ENCODE results near the gene TGIF2.
A peak's percentile ranks its signal among the peaks of the same experiment; 100 is the strongest.
"Not testable (repeated sequence)": the region's sequence is repeated elsewhere in the genome, so short reads cannot be mapped to it uniquely, and the experiment has no call there.

The TGIF2 gene

DNA sequence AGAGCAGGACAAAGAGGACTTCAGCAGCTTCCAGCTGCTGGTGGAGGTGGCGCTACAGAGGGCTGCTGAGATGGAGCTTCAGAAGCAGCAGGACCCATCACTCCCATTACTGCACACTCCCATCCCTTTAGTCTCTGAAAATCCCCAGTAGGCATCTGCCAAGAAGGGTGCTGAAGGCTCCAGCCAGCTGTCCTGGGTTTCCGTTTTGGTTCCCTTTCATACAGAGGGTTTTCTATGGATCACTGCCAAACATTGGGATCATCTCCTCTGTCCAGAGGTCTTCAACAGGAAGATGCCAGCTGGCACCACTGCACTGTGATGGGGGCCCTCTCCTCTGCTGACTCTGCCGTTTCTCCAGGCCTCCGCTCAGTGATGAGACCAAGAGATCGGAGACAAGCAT lies 17.9 kb downstream of the TGIF2 start:
- Histone ChIP-seq H3K27ac (ENCODE audit: low read length) (no peak overlapping the region), H3K36me3 (ENCODE audit: control insufficient read depth, low read depth, low read length) (peaks cover 11% of the 10 kb centered on the region), H3K4me3 (ENCODE audit: low read length) (no peak overlapping the region), H3K9ac (ENCODE audit: low read length) (no peak overlapping the region), H3K27me3 (ENCODE audit: control insufficient read depth, insufficient read depth, low read length) (no peaks in the 10 kb centered on the region), H3K4me1 (ENCODE audit: control insufficient read depth, low read depth, low read length) (peaks cover 23% of the 10 kb centered on the region), H3K9me3 (ENCODE audit: control insufficient read depth, low read depth, low read length) (no peaks in the 10 kb centered on the region)

- Histone ChIP-seq H3K36me3 (ENCODE audit: control insufficient read depth, low read depth, low read length) (peaks cover 11% of the 10 kb centered on the region), H3K27me3 (ENCODE audit: control insufficient read depth, insufficient read depth, low read length) (no peaks in the 10 kb centered on the region), H3K9ac (ENCODE audit: low read length) (no peak overlapping the region), H3K4me3 (ENCODE audit: low read length) (no peak overlapping the region), H3K9me3 (ENCODE audit: control insufficient read depth, low read depth, low read length) (no peaks in the 10 kb centered on the region), H3K27ac (ENCODE audit: low read length) (no peak overlapping the region), H3K4me1 (ENCODE audit: control insufficient read depth, low read depth, low read length) (peaks cover 16% of the 10 kb centered on the region)
These were observed 18.7 kb downstream of the TGIF2 start for GRCh38 chr20:36591854-36592641.

DNA sequence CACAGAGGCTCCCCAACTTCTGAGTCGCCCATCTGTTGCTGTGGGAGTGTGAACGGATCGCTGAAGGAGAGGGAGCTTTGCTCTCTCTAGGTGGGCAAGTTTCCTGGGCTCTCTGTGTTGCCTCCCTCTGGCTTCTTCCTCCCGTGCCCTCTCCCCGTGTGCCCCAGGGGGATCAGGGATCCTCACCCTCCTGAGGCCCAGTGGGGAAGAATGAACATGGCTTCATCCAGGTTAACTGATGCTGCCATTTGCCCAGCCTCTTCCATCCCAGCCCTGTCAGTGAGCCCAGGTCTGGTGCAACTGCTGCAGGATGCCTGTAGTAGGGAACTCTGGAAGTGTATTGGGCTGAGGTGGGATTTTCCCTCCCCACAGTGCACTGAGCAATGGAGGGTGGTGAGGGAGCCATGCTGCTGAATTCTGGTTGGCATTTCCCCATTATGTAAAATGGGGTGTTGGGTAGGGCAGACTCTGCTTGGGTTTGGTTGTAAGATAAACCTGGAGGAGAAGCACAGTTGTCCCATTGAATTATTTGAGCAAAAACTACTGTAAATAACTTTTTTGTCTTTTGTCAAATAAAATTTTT lies 20.0 kb downstream of the TGIF2 start:
- Histone ChIP-seq H3K27me3 (ENCODE audit: control insufficient read depth, insufficient read depth, low read length) (no peaks in the 10 kb centered on the region), H3K9ac (ENCODE audit: low read length) (no peak overlapping the region), H3K9me3 (ENCODE audit: control insufficient read depth, low read depth, low read length) (no peaks in the 10 kb centered on the region), H3K36me3 (ENCODE audit: control insufficient read depth, low read depth, low read length) (peaks cover 11% of the 10 kb centered on the region), H3K4me1 (ENCODE audit: control insufficient read depth, low read depth, low read length) (peaks cover 21% of the 10 kb centered on the region), H3K27ac (ENCODE audit: low read length) (no peak overlapping the region), H3K4me3 (ENCODE audit: low read length) (no peak overlapping the region)

DNA sequence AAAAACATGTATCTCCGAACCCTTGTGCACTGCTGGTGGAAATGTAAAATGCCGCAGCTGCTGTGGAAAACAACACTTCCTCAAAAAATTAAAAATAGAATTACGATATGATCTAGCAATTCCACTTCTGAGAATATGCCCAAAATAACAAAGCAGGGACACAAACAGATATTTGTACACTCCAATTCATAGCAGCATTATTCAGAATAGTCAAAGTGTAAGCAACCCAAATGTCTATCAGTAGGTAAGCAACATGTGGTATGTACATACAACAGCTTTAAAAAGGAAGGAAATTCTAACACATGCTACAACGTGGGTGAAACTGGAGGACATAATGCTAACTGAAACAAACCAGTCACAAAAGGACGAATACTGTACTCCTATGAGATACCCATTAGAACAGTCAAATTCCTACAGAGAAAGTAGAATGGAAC lies 26.5 kb downstream of the TGIF2 start:
- Histone ChIP-seq H3K4me3 (ENCODE audit: low read length) (no peak overlapping the region), H3K9ac (ENCODE audit: low read length) (no peak overlapping the region), H3K27ac (ENCODE audit: low read length) (no peak overlapping the region), H3K9me3 (ENCODE audit: control insufficient read depth, low read depth, low read length) (no peaks in the 10 kb centered on the region), H3K36me3 (ENCODE audit: control insufficient read depth, low read depth, low read length) (no peaks in the 10 kb centered on the region), H3K4me1 (ENCODE audit: control insufficient read depth, low read depth, low read length) (peaks cover 19% of the 10 kb centered on the region), H3K27me3 (ENCODE audit: control insufficient read depth, insufficient read depth, low read length) (no peaks in the 10 kb centered on the region)

DNA sequence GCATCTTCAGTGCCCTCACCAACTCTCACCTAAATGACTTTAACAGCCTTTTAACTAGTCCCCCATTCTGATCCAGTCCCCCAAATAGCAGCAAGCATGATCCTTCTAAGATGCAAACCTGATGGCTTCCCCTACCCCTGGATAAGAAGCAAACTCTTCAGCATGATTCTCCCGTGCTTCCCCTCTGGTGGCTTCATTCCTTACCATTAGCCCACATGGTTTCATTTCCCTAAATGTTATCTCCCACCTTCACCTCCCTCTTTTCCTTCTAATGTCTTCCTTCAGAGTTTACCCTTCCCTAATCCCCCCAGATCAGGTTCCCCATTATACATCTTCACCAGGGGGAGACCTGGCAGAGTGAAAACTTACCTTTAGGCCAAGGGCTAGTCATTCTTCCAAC lies 28.1 kb downstream of the TGIF2 start:
- Histone ChIP-seq H3K27me3 (ENCODE audit: control insufficient read depth, insufficient read depth, low read length) (no peaks in the 10 kb centered on the region), H3K4me1 (ENCODE audit: control insufficient read depth, low read depth, low read length) (peaks cover 23% of the 10 kb centered on the region), H3K36me3 (ENCODE audit: control insufficient read depth, low read depth, low read length) (no peaks in the 10 kb centered on the region), H3K27ac (ENCODE audit: low read length) (no peak overlapping the region), H3K9me3 (ENCODE audit: control insufficient read depth, low read depth, low read length) (no peaks in the 10 kb centered on the region), H3K4me3 (ENCODE audit: low read length) (no peak overlapping the region), H3K9ac (ENCODE audit: low read length) (no peak overlapping the region)

DNA sequence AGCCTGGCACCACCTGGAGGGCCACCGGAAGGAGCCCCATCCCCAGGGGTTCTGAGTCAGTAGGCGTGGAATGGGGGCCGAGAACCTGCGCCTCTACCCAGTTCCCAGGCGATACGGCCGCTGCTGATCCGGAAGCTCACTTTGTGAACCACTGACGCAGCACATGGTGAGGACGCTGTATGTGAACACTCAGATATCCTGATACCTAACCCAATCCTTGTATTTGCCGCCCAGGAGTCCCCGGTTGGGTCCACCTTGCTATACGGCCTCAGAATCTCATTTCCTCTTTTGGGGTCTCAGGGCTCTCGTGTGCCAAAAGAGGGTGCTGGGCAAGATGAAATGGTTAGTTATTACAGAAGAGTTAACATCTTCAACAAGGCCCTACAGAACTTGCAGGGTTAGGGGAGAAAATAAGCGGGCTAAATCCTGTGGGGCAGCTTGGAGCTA lies 31.6 kb downstream of the TGIF2 start:
- Histone ChIP-seq H3K9me3 (ENCODE audit: control insufficient read depth, low read depth, low read length) (no peaks in the 10 kb centered on the region), H3K4me1 (ENCODE audit: control insufficient read depth, low read depth, low read length) (peaks cover 11% of the 10 kb centered on the region), H3K4me3 (ENCODE audit: low read length) (no peak overlapping the region), H3K27me3 (ENCODE audit: control insufficient read depth, insufficient read depth, low read length) (no peaks in the 10 kb centered on the region), H3K27ac (ENCODE audit: low read length) (no peak overlapping the region), H3K9ac (ENCODE audit: low read length) (peak overlapping the region; percentile 42), H3K36me3 (ENCODE audit: control insufficient read depth, low read depth, low read length) (peaks cover 21% of the 10 kb centered on the region)

GRCh38 chr20:36605399-36606157 lies 32.2 kb downstream of the TGIF2 start, which contains the start of gene RAB5IF:
Gene RAB5IF, plus strand, starts transcription at chr20:36605779. Its CDS starts 173 bp downstream, at chr20:36605952.
- Histone ChIP-seq H3K9ac (ENCODE audit: low read length) (peak within 1 kb of the TSS; percentile 81), H3K9me3 (ENCODE audit: control insufficient read depth, low read depth, low read length) (no peaks in the 10 kb centered on the region), H3K36me3 (ENCODE audit: control insufficient read depth, low read depth, low read length) (peaks cover 25% of the 10 kb centered on the region), H3K27me3 (ENCODE audit: control insufficient read depth, insufficient read depth, low read length) (no peaks in the 10 kb centered on the region), H3K4me3 (ENCODE audit: low read length) (peak within 1 kb of the TSS; percentile 71), H3K4me1 (ENCODE audit: control insufficient read depth, low read depth, low read length) (peaks cover 11% of the 10 kb centered on the region), H3K27ac (ENCODE audit: low read length) (no peak within 1 kb of the TSS)

GRCh38 chr20:36606158-36607066 lies 33.0 kb downstream of the TGIF2 start:
- Histone ChIP-seq H3K27ac (ENCODE audit: low read length) (no peak overlapping the region), H3K4me1 (ENCODE audit: control insufficient read depth, low read depth, low read length) (peaks cover 11% of the 10 kb centered on the region), H3K9me3 (ENCODE audit: control insufficient read depth, low read depth, low read length) (no peaks in the 10 kb centered on the region), H3K9ac (ENCODE audit: low read length) (peak overlapping the region; percentile 81), H3K4me3 (ENCODE audit: low read length) (peak overlapping the region; percentile 71), H3K36me3 (ENCODE audit: control insufficient read depth, low read depth, low read length) (peaks cover 33% of the 10 kb centered on the region), H3K27me3 (ENCODE audit: control insufficient read depth, insufficient read depth, low read length) (no peaks in the 10 kb centered on the region)

GRCh38 chr20:36607586-36608387 lies 34.4 kb downstream of the TGIF2 start:
- H3K27me3 ChIP-seq (ENCODE audit: control insufficient read depth, insufficient read depth, low read length), result no peaks in the 10 kb centered on the region
- no peak overlapping the region for H3K9ac ChIP-seq (ENCODE audit: low read length)
- peaks cover 45% of the 10 kb centered on the region for H3K36me3 ChIP-seq (ENCODE audit: control insufficient read depth, low read depth, low read length)
- peaks cover 7% of the 10 kb centered on the region for H3K4me1 ChIP-seq (ENCODE audit: control insufficient read depth, low read depth, low read length)
- no peaks in the 10 kb centered on the region for H3K9me3 ChIP-seq (ENCODE audit: control insufficient read depth, low read depth, low read length)
- H3K4me3 ChIP-seq (ENCODE audit: low read length), result no peak overlapping the region
- no peak overlapping the region for H3K27ac ChIP-seq (ENCODE audit: low read length)

DNA sequence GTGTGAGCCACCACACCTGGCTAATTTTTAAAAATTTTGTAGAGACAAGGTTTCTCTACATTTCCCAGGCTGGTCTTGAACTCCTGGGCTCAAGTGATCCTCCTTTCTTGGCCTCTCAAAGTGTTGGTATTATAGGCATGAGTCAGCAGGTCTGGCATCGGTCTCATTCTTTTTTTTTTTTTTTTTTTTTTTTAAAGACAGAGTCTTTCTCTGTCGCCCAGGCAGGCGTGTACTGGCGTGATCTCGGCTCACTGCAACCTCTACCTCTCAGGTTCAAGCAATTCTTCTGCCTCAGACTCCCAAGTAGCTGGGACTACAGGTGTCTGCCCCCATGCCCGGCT lies 35.0 kb downstream of the TGIF2 start:
- H3K36me3 ChIP-seq (ENCODE audit: control insufficient read depth, low read depth, low read length), result peaks cover 50% of the 10 kb centered on the region
- not testable (repeated sequence) for H3K27ac ChIP-seq (ENCODE audit: low read length); H3K4me3 ChIP-seq (ENCODE audit: low read length); H3K4me1 ChIP-seq (ENCODE audit: control insufficient read depth, low read depth, low read length); H3K27me3 ChIP-seq (ENCODE audit: control insufficient read depth, insufficient read depth, low read length); H3K9ac ChIP-seq (ENCODE audit: low read length); H3K9me3 ChIP-seq (ENCODE audit: control insufficient read depth, low read depth, low read length)

Measured in iPS-18a (cell line).